Kidney capillary endothelial cell (primary cell): ENCODE results near the gene FOSL1.

ENCODE experiments used
- DNase-seq: peaks from one replicate; pipeline ENCODE4 v3.0.0-alpha.2; 2018; ENCODE audit warnings: low spot score

FOSL1 gene

GRCh38 chr11:65882120-65883057 is 17.8 kb downstream of the FOSL1 start:
- DNase-seq, result no peak

DNA sequence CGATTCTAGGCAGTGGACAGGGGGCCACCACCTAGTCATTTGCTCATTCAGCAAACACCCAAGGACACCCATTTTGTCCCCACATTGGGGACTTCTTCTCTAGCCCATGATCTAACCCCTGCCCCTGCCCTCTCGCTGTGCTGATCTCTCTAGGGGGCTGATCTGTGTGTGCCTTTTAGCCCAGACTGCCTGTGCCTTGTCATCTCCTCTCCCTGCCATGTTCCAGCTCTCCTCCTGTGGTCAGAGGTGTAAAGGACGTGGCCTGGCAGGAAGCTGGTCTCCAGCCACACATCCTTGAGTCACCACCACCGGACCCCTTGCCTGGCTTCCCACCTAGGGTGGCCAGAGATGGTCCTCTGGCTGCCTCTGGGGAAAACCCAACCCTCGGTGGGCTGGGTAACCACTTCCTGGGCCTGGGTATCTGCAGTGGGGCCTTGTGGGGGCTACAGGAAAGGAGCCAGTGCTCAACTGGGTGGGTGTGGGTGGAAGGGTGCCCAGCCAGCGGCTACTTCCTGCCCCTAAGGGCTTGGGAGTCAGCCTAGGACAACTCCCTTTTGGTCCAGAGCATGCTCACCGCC is 19.3 kb downstream of the FOSL1 start:
- no peak for DNase-seq

GRCh38 chr11:65880027-65880426 is 20.2 kb downstream of the FOSL1 start:
- DNase-seq, result no peak

DNA sequence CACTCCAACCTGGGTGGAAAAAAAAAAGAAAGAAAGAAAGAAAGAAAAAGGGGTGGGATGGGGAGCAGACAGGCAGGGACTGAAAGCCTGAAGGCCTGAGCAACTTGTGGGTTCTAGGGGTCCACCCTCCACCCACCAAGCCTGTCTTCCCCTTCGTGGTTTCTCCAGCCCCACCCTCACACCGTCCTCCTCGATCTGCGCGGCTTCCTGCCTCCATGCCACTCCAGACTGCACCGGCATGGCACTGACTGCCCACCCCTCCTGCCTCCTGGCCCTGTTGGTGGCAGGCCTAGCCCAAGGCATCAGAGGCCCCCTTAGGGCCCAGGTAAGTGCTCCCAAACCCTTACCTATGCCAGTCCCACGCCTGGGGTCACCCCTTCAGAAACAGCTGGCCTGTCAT is 20.6 kb downstream of the FOSL1 start, which contains the start of gene CTSW:
Gene CTSW, plus strand, starts transcription at position 221 of the 400 bp plus-strand sequence. Its CDS starts 18 bp downstream, at position 239.
- DNase-seq, result no peak

DNA sequence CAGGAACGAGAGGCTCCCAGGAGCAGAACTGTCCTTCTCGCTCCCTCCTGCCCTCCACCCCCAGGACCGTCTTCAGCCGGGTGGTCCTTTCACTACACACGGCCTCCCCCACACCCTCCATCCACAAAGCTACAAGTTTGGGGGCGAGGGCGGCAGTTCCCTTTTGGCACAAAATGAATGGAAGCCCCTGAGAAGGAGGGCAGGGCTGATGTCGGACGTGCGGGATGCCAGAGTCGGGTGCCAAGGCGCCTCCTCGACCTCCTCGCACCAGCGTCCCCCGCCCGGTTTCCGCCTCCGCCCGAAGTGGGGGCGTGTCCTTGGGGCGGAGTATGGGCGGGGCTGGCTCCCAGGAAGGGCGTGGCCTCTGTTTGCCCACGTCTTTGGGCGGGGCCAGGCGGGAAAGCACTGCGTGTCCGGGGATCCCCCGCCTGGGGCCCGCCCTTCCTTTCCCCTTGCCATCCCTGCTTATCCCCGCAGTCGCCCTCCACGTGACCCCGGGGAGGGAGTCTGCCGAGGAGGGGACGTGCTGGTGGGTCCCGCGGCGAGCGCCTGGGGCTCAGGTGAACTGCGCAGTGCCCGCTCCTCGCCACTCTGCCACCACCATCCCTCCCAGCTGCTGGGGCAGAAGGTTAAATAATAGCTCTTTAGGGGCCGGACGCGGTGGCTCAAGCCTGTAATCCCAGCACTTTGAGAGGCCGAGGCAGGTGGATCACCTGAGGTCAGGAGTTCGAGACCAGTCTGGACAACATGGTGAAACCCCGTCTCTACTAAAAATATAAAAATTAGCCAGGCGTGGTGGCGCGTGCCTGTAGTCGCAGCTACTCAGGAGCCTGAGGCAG is 26.7 kb downstream of the FOSL1 start:
- peak; percentile 89 for DNase-seq

- DNase-seq, result no peak
These were observed 27.4 kb downstream of the FOSL1 start, which contains the start of gene EFEMP2 for GRCh38 chr11:65872586-65873317. Gene EFEMP2 (minus strand): TSS chr11:65872800. CDS start chr11:65872354, 446 bp downstream.

GRCh38 chr11:65871811-65872548 is 28.2 kb downstream of the FOSL1 start:
- no peak for DNase-seq

DNA sequence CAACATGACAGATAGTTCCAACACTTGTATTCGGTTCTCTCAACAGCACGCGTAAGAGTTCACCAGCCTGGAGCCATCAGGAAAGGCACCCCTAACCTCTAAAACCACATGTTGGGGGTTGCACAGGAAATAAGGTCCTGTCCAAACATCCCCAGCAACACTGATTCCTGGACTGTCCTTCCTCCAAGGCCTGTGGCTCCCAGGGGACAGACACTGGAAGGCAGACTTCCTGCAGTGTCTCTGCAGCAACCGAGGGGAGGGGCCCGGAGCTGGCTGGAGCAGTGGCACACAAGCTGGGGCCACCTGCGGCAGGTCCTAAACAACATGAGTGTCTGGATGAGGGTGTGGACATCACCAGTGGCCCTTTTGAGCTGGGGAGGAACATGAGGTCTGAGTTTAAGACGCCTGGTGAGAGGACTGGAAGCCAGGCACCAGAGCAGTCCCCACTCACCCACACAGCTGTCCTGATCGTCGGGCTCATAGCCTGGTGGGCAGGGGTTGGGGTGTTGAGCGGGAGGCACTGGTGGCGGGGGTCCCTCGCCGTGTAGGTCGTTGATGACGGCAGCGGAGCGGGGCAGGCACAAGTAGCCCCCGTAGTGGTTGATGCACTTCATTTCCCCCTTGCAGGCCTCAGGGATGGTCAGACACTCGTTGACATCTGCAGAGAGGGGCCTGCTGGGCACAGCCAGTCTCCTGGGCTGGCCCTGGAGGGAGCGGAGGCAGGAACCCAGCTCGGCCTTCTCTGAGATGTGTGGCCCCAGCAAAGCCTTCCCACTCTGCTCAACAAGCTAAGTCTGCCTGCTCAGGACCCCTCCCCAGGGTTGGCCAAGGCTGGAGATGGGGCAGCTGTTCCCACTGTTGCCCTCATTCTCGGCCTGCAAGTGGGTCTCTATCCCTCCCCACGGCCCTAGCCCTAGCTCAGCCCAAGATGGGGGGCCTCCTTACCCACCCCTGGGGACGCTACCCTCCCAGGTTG is 29.2 kb downstream of the FOSL1 start:
- no peak for DNase-seq

DNA sequence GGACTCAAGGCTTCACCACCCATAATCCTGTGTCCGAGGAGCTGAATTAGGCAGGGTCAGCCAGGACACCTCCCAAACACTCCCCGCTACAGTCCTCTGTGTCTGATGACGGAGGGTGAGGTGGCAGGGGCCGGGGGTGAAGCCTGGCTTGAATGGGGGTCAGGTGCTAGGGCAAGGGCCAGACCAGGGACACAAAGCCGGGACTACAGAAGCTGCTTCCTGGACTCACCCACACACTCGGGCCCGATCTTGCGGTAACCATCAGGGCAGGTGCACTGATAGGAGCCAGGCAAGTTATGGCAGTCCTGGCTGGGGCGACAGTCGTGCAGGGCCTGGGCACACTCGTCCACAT is 29.9 kb downstream of the FOSL1 start:
- no peak for DNase-seq

DNA sequence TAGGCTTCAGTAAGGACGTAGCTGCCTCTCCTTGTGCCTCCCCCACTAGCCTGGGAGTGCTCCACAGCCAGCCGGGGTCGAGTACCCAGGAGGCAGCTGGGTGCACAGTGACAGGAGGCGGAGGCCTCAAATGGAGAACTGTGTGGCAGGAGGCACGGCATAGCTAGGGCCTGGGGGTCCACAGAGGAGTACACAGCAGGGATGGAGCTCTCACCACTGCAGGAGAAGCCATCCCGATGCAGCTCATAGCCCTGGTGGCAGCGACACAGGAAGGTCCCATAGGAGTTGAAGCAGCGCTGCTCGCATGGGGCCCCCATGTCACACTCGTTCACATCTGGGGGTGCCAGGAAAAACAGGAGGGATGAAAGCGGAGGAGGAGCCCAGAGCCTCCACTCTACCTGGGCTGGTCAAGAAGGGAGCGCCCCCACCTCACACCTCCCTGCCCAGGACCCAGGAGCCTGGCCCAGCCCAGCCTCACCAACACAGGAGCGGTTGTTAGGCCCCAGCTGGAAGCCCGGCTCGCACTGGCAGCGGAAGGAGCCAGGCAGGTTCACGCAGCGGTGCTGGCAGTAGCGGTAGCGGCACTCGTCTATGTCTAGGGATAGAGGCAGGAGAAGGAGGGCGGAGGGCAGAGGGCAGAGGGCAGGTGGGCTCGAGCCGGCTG is 30.4 kb downstream of the FOSL1 start:
- no peak for DNase-seq

DNA sequence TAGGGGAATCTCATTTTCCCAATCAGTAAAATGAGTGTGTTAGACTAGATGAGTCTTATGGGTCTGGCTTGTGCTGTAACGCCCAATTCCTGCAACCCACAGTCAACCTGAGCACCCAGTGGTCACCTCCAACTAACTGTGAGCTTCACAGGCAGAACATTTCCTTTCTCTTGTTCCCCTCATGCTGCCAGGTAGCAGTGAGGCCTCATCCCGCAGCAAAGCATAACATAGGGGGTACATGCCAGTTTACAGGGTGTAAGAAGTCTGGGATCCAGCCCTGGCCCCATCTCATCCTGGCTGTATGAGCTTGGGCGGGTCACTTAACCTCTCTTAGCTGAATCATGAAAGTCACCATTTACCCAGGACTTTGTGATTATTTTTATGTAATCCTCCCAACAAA is 31.3 kb downstream of the FOSL1 start:
- no peak for DNase-seq

- no peak for DNase-seq
These were observed 32.0 kb downstream of the FOSL1 start for GRCh38 chr11:65868076-65868667.

DNA sequence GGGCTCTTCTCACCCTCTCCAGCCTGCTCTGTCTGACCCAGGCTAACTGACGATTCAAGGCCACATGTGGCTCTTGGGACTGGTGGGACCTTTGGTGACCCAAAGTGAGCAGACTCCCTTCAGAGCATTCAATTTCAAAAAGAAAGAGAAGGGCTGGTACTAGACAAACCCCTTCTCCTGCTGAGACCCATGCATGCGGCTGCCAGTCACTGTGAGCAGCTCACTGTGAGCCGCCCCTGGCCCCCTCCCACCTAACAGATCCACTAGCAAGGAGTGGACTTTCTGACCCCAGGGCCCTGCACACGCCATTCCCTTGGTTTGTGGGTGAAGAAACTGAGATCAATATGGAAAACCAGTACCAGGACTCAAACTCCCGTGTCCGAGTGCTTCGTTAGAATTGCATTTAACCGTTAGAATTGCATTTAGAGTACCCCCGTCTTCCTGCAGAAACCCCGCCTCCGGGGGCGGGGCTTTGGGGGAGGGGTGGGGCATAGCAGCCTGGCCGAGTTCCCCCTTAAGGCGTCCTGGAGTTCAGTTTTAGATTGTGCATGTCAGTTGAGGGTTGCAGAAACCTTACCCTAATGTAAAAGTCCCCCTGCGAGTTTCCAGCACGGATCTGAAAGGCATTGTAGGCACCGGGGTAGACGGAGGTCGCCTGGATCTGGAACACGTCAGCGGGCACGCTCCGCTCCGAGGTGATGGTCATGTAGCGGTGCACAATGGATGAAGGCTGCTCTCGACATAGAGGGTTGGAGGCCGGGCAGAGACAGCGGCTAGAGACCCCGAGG is 32.7 kb downstream of the FOSL1 start:
- DNase-seq, result no peak

DNA sequence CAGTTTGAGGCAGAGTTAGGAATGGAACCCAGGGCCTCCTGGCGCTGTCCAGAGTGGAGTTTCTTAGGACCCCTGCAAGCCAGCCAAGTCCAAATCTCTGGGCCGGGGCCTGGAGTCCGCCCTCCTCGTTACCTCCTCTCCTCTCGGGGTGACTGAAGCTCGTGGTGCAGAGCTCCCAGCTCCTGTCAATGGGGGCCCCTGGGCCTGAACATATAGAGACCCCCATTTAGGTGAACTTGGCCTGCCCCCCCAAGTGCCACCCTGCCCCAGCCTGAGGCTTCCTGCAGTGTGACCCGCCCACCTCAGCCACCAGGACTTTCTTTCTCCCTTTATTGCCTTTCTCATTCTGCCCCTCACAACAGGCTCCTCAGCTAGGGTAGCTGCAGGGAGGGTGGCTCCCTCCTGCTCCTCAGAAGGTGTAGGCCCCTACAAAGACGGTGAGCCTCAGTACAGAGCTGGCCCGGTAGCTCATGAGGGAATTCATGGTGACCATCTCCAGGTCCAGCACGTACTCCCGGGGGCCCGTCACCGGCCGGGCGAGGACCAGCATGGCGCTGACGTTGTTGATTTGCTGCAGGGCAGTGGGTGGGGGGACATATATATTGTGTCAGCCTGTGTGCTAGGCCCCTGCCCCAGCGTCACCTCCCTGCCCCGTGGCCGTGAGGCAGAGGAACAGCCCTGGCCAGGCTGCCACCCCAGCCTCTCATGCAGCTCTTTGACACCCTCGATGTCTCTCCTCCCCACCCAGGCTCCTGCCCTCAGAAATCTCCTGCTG is 33.5 kb downstream of the FOSL1 start:
- no peak for DNase-seq

DNA sequence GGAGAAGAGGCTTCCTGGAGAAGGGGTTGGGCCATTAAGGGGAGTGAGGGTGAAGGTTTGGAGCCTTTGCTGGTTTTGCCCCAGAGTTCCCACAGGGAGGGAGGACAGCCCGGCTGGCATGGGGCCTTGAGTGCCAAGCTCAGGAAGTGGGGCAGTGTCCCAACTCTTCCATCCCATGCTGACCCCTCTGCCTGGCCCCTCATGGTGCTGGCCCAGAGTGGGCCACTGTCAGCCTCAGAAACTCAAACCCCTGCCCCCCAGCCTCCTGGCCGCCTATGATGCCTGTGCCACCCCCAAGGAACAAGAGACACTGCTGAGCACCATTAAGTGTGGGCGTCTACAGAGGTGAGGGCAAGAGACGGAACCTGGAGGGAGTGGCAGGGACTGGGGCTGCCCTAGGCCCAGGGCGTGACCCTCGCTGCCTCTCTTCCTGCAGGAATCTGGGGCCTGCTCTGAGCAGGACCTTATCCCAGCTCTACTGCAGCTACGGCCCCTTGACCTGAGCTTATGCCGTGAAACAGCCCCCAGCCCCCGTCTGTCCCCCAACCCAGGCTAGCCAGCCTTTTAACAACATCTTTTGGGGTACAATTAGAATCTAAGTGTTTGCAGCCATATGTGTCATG is 34.5 kb downstream of the FOSL1 start:
- DNase-seq, result no peak

DNA sequence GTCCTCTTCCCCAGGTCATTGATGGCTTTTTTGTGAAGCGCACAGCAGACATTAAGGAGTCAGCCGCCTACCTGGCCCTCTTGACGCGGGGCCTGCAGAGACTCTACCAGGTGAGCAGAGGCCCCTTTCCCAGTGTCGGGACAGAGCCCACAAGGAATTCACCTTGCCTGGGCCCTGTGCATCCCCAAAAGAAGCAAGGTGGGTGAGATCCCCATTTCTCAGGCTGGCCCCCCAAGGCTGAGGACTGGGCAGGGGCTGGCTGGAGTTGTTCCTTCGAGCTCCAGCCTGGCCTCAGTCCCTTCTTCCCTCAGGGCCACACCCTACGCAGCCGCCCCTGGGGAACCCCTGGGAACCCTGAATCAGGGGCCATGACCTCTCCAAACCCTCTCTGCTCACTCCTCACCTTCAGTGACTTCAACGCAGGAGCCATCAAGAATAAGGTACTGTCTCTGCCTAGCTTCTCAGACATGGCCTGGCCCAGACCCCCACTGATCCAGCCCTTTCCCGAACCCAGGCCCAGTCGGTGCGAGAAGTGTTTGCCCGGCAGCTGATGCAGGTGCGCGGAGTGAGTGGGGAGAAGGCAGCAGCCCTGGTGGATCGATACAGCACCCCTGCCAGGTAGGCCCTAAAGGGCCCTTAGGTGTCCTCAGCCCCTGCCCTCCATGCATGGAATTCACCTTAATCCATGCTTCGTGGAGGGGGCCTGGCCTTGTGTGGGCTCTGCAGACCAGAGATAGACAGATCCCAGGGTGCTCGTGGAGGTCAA is 35.3 kb downstream of the FOSL1 start:
- DNase-seq, result no peak
